GM08714 (cell line): ENCODE measurements around the gene SPOP.
"Not testable (repeated sequence)": the region's sequence is repeated elsewhere in the genome, so short reads cannot be mapped to it uniquely, and the experiment has no call there.

Experiments
- H3K4me3 ChIP-seq: fragments of 200-500 bp; sonication (Bioruptor generic); 2 replicates; pipeline ENCODE4 v1.5.1; 2014; ENCODE audit warnings: mild to moderate bottlenecking, low read length, inconsistent platforms
- ZNF274 ChIP-seq: IDR thresholded peaks from 2 replicates; pipeline ENCODE4 v1.6.1; 2012; ENCODE audit warnings: mild to moderate bottlenecking, low read depth, low read length

SPOP gene

GRCh38 chr17:49646391-49647255 lies 31.3 kb downstream of the SPOP start:
- peak overlapping the region; percentile 36; the same call in 1 of the 2 replicates for H3K4me3 ChIP-seq
- TF ChIP-seq ZNF274 = no peak

GRCh38 chr17:49646056-49646390 lies 31.9 kb downstream of the SPOP start:
- not testable (repeated sequence) for H3K4me3 ChIP-seq

GRCh38 chr17:49645654-49646053 lies 32.2 kb downstream of the SPOP start:
- H3K4me3 ChIP-seq = no peak overlapping the region

GRCh38 chr17:49640556-49640955 lies 37.3 kb downstream of the SPOP start:
- no peak overlapping the region for H3K4me3 ChIP-seq
- TF ChIP-seq ZNF274 = no peak

More at GRCh38 chr17:49645654-49646053, 32.2 kb downstream of the SPOP start:
- no peak for TF ChIP-seq ZNF274

- H3K4me3 ChIP-seq = no peak overlapping the region
- TF ChIP-seq ZNF274 = no peak
These were observed 39.1 kb downstream of the SPOP start for GRCh38 chr17:49638818-49639217.

- H3K4me3 ChIP-seq = no peak overlapping the region
- no peak for TF ChIP-seq ZNF274
These were observed 40.2 kb downstream of the SPOP start for GRCh38 chr17:49637739-49638138.

GRCh38 chr17:49637050-49637449 lies 40.8 kb downstream of the SPOP start:
- no peak for TF ChIP-seq ZNF274
- H3K4me3 ChIP-seq = no peak overlapping the region

- H3K4me3 ChIP-seq = no peak overlapping the region
- no peak for TF ChIP-seq ZNF274
These were observed 42.8 kb downstream of the SPOP start for GRCh38 chr17:49635121-49635520.

GRCh38 chr17:49634485-49634860 lies 43.4 kb downstream of the SPOP start:
- H3K4me3 ChIP-seq = no peak overlapping the region
- no peak for TF ChIP-seq ZNF274

- no peak overlapping the region for H3K4me3 ChIP-seq
- TF ChIP-seq ZNF274 = no peak
These were observed 44.0 kb downstream of the SPOP start for GRCh38 chr17:49633762-49634484.

- no peak overlapping the region for H3K4me3 ChIP-seq
- no peak for TF ChIP-seq ZNF274
These were observed 44.6 kb downstream of the SPOP start for GRCh38 chr17:49633250-49633649.

GRCh38 chr17:49632201-49632600 lies 45.7 kb downstream of the SPOP start:
- no peak for TF ChIP-seq ZNF274
- no peak overlapping the region for H3K4me3 ChIP-seq

GRCh38 chr17:49631496-49631895 lies 46.4 kb downstream of the SPOP start:
- H3K4me3 ChIP-seq = no peak overlapping the region

GRCh38 chr17:49630113-49630900 lies 47.6 kb downstream of the SPOP start:
- no peak for TF ChIP-seq ZNF274
- no peak overlapping the region; the same call in 1 of the 2 replicates for H3K4me3 ChIP-seq

More at GRCh38 chr17:49631496-49631895, 46.4 kb downstream of the SPOP start:
- no peak for TF ChIP-seq ZNF274
